Astrocyte of the spinal cord (primary cell): Measurements from ENCODE around the gene ALPG.
"Not testable (repeated sequence)": the region's sequence is repeated elsewhere in the genome, so short reads cannot be mapped to it uniquely, and the experiment has no call there.

ENCODE experiments used
- DNase-seq: peaks from one replicate; pipeline ENCODE4 v3.0.0; 2011; ENCODE audit warnings: low read depth, low spot score
- H3K4me3 ChIP-seq: 2 replicates; pipeline ENCODE4 v1.5.1; 2011; ENCODE audit warnings: low read depth, mild to moderate bottlenecking, low read length, moderate library complexity
- CTCF ChIP-seq: IDR thresholded peaks from 2 replicates; pipeline ENCODE4 v1.5.1; 2012; ENCODE audit warnings: low read depth, mild to moderate bottlenecking, low read length, inconsistent platforms
- in situ Hi-C: cut with HindIII; loops from 2 replicates; pipeline ENCODE4 v1.10.0; 2017; ENCODE audit warnings: low sequenced_read_pairs

ALPG gene

GRCh38 chr2:232436381-232437194, 29.9 kb downstream of the ALPG start:
- no peak for TF ChIP-seq CTCF
- DNase-seq, result no peak
- in situ Hi-C loops, result no loop called here
- no peak overlapping the region for H3K4me3 ChIP-seq

- DNase-seq, result no peak
- no peak overlapping the region for H3K4me3 ChIP-seq
- in situ Hi-C loops, result no loop called here
- no peak for TF ChIP-seq CTCF
These were observed 30.5 kb downstream of the ALPG start for GRCh38 chr2:232437195-232437571.

- TF ChIP-seq CTCF, result no peak
- in situ Hi-C loops, result no loop called here
- DNase-seq, result no peak
- H3K4me3 ChIP-seq, result no peak overlapping the region
These were observed 31.4 kb downstream of the ALPG start for GRCh38 chr2:232438091-232438490.

GRCh38 chr2:232438951-232439757, 32.5 kb downstream of the ALPG start:
- in situ Hi-C loops, result no loop called here

GRCh38 chr2:232439758-232440135, 33.1 kb downstream of the ALPG start:
- peak; percentile 13 for TF ChIP-seq CTCF
- in situ Hi-C loops, result no loop called here
- H3K4me3 ChIP-seq, result no peak overlapping the region
- DNase-seq, result no peak

More at GRCh38 chr2:232438951-232439757, 32.5 kb downstream of the ALPG start:
- peak; percentile 38 for TF ChIP-seq CTCF
- DNase-seq, result no peak
- no peak overlapping the region for H3K4me3 ChIP-seq

GRCh38 chr2:232440220-232441018, 33.8 kb downstream of the ALPG start:
- in situ Hi-C loops, H3K4me3 ChIP-seq: not testable (repeated sequence)
- peak; percentile 47 for DNase-seq
- TF ChIP-seq CTCF, result peak; percentile 88
